Stimulated activated CD8-positive, alpha-beta memory T cell treated with anti-CD3 and anti-CD28 coated beads, Interleukin-12 subunit alpha, Interleukin-12 subunit beta, amount 100 ng/mL, for 24 hours (primary cell): ENCODE results near the gene KIAA0825.

Experiments
- DNase-seq: peaks from one replicate; pipeline ENCODE4 v3.0.0-alpha.2; 2020; ENCODE audit errors: extremely low read depth

KIAA0825 gene

DNA sequence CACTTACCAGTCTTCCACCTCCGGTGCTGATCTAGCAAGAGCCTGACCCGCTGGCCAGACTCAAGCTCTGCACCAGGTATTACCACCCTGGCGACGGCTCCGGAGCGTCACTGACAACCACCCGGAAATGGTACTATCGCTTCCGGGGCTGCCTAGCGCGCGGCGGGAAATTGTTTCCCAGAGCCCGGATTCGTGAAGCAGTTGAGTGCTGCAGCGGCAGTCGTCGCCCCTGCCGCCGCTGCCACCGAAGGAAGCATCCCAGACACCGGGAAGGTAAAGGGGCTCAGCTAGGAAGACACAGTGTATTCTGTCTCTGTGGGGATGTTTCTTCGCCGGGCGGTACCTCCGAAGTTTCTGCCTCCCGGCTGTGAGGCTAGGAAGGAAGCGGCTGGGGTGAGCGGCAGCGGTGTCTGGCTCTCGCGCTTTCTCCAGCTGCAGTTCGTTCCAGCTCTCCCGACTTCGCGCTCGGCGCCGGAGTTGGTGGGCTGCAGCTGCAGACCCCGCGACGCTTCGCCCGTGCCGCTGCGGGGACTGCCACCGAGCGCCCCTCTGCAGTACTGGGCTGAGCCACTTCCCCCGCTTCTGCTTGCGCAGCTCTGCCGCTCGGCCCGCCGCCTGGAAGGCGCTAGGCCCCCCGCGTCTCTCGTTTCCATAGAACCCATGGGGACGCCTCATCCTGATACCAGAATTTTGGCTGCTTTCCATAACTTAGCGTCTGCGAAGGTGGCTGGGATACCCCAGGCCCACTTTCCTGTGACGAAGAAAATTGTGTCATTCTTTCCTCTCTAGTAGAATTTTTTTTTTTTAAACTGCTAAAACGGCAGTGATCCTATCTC is at the start of gene KIAA0825, which contains the start of gene SLF1:
KIAA0825 (minus strand) TSS at position 112 of the 836 bp plus-strand sequence. CDS start 81,478 bp downstream, outside the sequence.
SLF1 (plus strand) TSS at position 177 of the 836 bp plus-strand sequence. CDS start 10,142 bp downstream, outside the sequence.
- DNase-seq, result peak; percentile 65

DNA sequence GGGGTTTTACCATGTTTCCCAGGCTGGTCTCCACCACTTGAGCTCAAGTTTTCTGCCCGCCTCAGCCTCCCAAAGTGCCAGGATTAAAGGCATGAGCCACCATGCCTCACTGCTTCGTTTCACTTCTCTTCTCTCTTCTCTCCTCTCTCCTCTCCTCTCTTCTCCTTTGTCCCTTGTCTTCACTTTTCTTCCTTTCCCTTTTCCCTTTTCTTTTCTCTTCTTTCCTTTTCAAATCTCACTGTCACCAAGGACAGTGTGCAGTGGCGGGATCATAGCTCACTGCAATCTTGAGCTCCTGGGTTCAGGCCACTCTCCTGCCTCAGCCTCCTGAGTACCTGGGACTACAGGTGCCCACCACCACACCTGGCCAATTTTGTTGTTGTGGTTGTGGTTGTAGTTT is 49.5 kb upstream of the KIAA0825 start:
- no peak for DNase-seq

- DNase-seq, result no peak
These were observed 42.7 kb upstream of the KIAA0825 start for GRCh38 chr5:94661086-94661485.

DNA sequence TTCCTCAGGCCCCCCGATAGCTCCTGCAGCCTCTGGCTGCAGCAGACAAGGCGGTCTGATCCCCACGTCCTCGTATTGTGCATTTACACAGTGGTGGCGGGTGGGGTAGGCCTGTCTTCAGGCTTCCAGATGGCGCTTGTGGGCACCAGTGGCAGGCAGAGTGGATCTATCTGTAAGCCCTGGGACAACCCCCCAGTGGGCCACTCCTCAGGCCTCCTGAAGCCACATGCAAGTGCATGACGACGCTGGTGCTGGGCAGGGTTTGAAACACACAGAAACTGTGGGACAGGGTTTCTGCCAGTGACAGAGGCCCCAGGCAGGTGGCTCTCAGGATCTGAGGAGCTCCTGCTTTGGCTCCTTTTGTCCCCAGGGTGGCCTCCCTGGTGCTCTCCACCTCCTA is 42.1 kb upstream of the KIAA0825 start:
- no peak for DNase-seq

GRCh38 chr5:94658272-94658671 is 39.9 kb upstream of the KIAA0825 start:
- no peak for DNase-seq

- DNase-seq, result no peak
These were observed 31.5 kb upstream of the KIAA0825 start for GRCh38 chr5:94649874-94650273.

DNA sequence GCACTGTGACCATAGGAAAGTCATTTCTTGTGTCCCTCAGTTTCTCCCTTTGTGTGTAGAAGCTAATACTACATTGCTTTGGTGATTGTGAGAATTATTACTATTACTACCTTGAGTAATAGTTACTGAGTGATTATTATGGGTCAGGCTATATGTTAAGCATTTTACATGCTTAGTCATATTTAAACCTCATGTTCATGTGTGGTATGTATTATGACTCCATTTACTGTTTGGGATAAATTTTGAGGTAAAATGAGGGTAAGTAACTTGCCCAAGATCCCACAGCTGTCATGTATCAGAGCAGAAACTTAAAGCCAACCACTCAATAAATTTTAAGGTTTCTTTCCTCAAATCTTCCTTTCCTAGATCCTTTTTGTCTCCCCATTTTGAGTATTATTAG is 28.4 kb upstream of the KIAA0825 start:
- no peak for DNase-seq

- DNase-seq, result no peak
These were observed 26.6 kb upstream of the KIAA0825 start for GRCh38 chr5:94645053-94645452.

GRCh38 chr5:94640176-94640575 is 21.8 kb upstream of the KIAA0825 start:
- DNase-seq, result no peak

GRCh38 chr5:94632024-94632423 is 13.6 kb upstream of the KIAA0825 start:
- no peak for DNase-seq

GRCh38 chr5:94627191-94627590 is 8.8 kb upstream of the KIAA0825 start:
- no peak for DNase-seq

DNA sequence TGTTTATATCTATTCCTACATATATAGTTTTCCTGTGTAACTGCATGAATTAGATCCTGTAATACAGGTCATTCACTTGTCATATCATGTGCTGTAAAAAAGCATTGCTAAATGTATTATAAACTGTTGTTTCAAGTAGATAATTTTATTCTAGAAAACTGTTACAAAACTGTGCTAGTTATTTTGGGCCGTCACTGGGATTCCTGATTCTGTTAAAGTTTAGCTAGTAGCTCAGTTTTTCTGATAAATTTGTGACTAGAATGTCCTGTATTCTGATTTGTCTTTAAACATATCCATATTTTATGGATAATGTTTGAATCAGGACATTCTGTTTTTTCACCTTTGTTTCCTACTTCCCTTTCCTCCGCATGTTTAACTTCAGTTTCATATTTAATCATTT is 5.5 kb upstream of the KIAA0825 start:
- no peak for DNase-seq

DNA sequence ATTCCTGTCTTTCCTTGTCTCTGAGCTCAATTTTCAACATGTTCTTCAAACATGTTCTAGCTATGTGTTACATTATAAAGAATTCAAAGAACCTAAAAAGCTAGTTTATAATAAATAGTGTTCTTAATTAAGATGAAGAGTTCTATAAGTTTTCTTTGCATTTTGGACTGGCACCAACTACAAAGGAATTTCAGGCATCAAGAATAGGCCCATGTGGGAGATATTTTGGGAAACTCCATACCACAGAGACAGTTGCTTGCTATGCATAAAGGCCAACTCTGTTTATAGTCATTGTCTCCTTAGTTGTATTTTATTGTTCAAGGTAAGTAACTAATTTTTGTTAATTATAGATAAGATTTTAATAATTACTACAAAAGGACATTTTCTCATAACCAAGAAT is 4.6 kb upstream of the KIAA0825 start:
- DNase-seq, result no peak

GRCh38 chr5:94621763-94622162 is 3.4 kb upstream of the KIAA0825 start:
- no peak for DNase-seq

DNA sequence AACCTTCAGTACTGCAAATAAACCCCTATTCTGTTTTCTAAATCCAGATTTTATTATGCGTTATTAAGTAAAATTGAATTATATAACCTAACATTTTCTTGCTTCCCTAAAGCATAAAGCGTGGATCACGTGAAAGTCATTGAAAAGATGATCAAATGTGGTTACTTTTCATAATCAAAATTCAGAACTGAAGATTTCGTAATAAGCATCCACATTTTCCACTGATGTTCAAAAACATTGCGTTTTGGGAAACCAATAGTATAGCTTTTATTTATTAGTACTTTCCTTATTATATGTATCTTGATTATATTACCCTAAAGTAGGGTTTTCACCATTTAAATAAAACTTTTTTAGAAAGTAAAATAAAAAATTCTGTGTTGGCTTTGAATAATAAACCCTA is 1.9 kb upstream of the KIAA0825 start:
- DNase-seq, result no peak

GRCh38 chr5:94618029-94618492 is 343 bp downstream of the KIAA0825 start:
- peak; percentile 1 for DNase-seq

- no peak for DNase-seq
These were observed 2.5 kb downstream of the KIAA0825 start for GRCh38 chr5:94615862-94616261.

- DNase-seq, result no peak
These were observed 4.1 kb downstream of the KIAA0825 start for GRCh38 chr5:94614156-94614805.

GRCh38 chr5:94613583-94613982 is 4.8 kb downstream of the KIAA0825 start:
- DNase-seq, result no peak

DNA sequence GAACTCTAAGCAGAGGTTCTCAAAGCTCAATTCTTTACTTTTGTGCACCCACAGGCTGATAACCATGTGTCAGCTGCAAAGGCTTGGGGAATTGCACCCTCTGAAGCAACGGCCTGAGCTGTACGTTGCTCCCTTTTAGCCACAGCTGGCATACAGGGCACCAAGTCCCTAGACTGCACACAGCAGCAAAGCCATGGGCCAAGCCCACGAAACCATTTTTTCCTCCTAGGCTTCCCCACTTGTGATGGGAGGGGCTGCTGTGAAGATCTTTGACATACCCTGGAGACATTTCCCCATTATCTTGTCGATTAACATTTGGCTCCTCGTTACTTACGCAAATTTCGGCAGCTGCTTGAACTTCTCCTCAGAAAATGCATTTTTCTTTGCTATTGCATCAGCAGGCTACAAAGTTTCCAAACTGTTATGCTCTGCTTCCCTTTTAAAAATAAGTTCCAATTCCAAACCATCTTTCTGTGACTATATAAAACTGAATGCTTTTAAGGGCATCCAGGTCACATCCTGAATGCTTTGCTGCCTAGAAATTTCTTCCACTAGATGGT is 23.0 kb downstream of the KIAA0825 start:
- DNase-seq, result no peak

DNA sequence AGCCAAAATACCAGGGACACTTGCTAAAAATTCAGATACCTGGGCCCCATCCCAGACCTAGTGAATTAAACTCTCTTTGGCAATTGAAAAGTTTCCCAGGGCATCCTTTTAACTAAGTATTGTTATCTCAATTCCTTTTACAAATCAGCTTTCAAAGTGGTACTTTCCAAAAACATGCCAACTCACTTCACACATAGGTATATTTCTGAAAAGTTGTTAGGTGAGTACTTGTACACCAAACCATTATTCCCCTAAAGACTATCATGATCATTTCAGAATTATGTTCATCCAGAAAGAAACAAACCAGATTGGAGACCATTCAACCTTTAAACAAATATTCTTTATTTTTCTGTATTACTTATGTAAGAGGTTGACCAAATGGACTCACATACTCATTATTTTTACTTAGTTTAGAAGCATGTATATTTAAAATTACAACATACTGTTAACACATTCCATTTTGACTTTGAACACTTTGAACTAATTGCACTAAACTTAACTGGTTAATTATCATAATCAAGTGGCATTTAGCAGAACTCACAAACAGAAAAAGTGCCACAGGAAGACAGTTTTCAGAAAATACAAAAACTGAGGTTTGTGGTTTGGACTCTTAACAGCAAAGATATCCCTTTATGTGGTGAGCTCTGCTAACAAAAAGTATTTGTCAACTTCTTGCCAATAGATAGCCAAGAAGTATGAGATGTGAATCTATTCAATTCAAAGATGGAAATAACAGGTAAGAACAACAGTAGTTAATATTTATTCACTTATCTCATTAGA is 40.7 kb downstream of the KIAA0825 start:
- no peak for DNase-seq

DNA sequence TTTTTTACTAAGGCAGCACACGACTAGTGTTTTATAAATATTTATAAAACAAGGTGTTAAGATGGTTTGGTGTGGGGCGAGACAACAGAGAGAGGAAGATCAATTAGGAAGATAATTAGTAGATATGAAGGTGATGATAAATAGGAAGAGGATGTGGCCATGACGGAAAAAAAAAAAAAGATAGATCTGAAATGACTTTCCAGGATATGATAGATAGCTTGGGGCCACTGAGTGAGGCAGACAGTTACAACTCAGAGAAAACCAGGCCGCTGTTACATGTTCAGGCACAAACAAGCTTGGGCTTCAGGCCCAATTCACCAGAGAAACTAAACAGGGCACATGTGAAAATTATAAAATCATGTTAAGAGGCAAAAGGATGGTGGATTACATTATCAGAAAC is 43.2 kb downstream of the KIAA0825 start:
- DNase-seq, result no peak
